Mesenchymal stem cell (in vitro differentiated cells and primary cell): ENCODE results near the gene UNC13B.

ENCODE experiments used
- DNase-seq: peaks from one replicate; pipeline ENCODE4 v3.0.0-alpha.2; 2013
- H2AFZ ChIP-seq: one replicate; pipeline ENCODE4 v1.6.1; 2013; ENCODE audit warnings: low read depth, mild to moderate bottlenecking, control low read depth, inconsistent platforms, low read length, moderate library complexity
- H2AK5ac ChIP-seq: 2 replicates; pipeline ENCODE4 v1.6.1; 2013; ENCODE audit warnings: low read length, moderate library complexity, mild to moderate bottlenecking, inconsistent platforms; ENCODE audit not compliant: severe bottlenecking
- H2BK120ac ChIP-seq: one replicate; pipeline ENCODE4 v1.6.1; 2013; ENCODE audit warnings: low read depth, mild to moderate bottlenecking, inconsistent platforms, low read length, moderate library complexity
- H2BK12ac ChIP-seq, 2 experiments: one replicate each; pipeline ENCODE4 v1.6.1; 2013; ENCODE audit warnings: inconsistent platforms in 2 of 2, low read length in 2 of 2, mild to moderate bottlenecking in 2 of 2, moderate library complexity in 2 of 2, control low read depth in 1 of 2
- H2BK15ac ChIP-seq: one replicate; pipeline ENCODE4 v1.6.1; 2013; ENCODE audit warnings: mild to moderate bottlenecking, low read depth, inconsistent platforms; ENCODE audit not compliant: poor library complexity, severe bottlenecking
- H2BK5ac ChIP-seq: 2 replicates; pipeline ENCODE4 v1.6.1; 2013; ENCODE audit warnings: low read depth, mild to moderate bottlenecking, low read length, control low read depth, inconsistent platforms; ENCODE audit not compliant: poor library complexity, severe bottlenecking
- H3K14ac ChIP-seq, 2 experiments: one replicate each; pipeline ENCODE4 v1.6.1; 2013; ENCODE audit warnings: inconsistent platforms in 2 of 2, low read length in 2 of 2, control low read depth in 1 of 2, mild to moderate bottlenecking in 1 of 2, moderate library complexity in 1 of 2
- H3K18ac ChIP-seq, 2 experiments: one replicate each; pipeline ENCODE4 v1.6.1; 2013; ENCODE audit warnings: inconsistent platforms in 2 of 2, low read length in 2 of 2, control low read depth in 1 of 2, low read depth in 1 of 2, mild to moderate bottlenecking in 1 of 2
- H3K23ac ChIP-seq, 2 experiments: one replicate each; pipeline ENCODE4 v1.6.1; 2013; ENCODE audit warnings: inconsistent platforms in 2 of 2, low read length in 2 of 2, mild to moderate bottlenecking in 2 of 2, moderate library complexity in 2 of 2, control low read depth in 1 of 2
- H3K27ac ChIP-seq: 2 replicates; pipeline ENCODE4 v1.5.1; 2013; ENCODE audit warnings: mild to moderate bottlenecking, moderate library complexity, low read length, control low read depth, inconsistent platforms; ENCODE audit not compliant: poor library complexity, severe bottlenecking
- H3K27me3 ChIP-seq, 2 experiments: 2 replicates each; pipeline versions ENCODE4 v1.6.1 to v1.7.0; 2013; ENCODE audit warnings: low read length in 2 of 2, mild to moderate bottlenecking in 2 of 2, moderate library complexity in 2 of 2, control low read depth in 1 of 2, inconsistent platforms in 1 of 2; ENCODE audit not compliant: control insufficient read depth in 1 of 2, insufficient read depth in 1 of 2
- H3K36me3 ChIP-seq, 2 experiments: 2 replicates each; pipeline versions ENCODE4 v1.6.1 to v1.7.0; 2013; ENCODE audit warnings: low read length in 2 of 2, control low read depth in 1 of 2, inconsistent platforms in 1 of 2, low read depth in 1 of 2, mild to moderate bottlenecking in 1 of 2; ENCODE audit not compliant: insufficient read depth in 2 of 2, control insufficient read depth in 1 of 2
- H3K4ac ChIP-seq, 2 experiments: one replicate each; pipeline ENCODE4 v1.6.1; 2013; ENCODE audit warnings: inconsistent platforms in 2 of 2, low read length in 2 of 2, mild to moderate bottlenecking in 2 of 2, moderate library complexity in 2 of 2, control low read depth in 1 of 2, low read depth in 1 of 2
- H3K4me1 ChIP-seq: 2 replicates; pipeline ENCODE4 v1.6.1; 2013; ENCODE audit warnings: low read depth, low read length, control low read depth; ENCODE audit not compliant: control insufficient read depth, insufficient read depth
- H3K4me2 ChIP-seq: 2 replicates; pipeline ENCODE4 v1.6.1; 2013; ENCODE audit warnings: low read length, mild to moderate bottlenecking, inconsistent platforms; ENCODE audit not compliant: poor library complexity, severe bottlenecking
- H3K4me3 ChIP-seq, 2 experiments: 2 replicates each; pipeline versions ENCODE4 v1.5.1 to v1.7.0; 2013; ENCODE audit warnings: low read length in 2 of 2, mild to moderate bottlenecking in 2 of 2, control low read depth in 1 of 2, low read depth in 1 of 2; ENCODE audit not compliant: insufficient read depth in 1 of 2
- H3K79me1 ChIP-seq: replicated peaks from 2 replicates; pipeline ENCODE4 v1.6.1; 2013; ENCODE audit warnings: mild to moderate bottlenecking, control low read depth, low read length, inconsistent platforms; ENCODE audit not compliant: poor library complexity, severe bottlenecking
- H3K9ac ChIP-seq: 2 replicates; pipeline ENCODE4 v1.7.0; 2013; ENCODE audit warnings: mild to moderate bottlenecking, low read length, moderate library complexity
- H3K9me3 ChIP-seq: 2 replicates; pipeline ENCODE4 v1.7.0; 2013; ENCODE audit warnings: mild to moderate bottlenecking, low read length; ENCODE audit not compliant: control insufficient read depth
- H4K8ac ChIP-seq: one replicate; pipeline ENCODE4 v1.6.1; 2013; ENCODE audit warnings: inconsistent platforms, mild to moderate bottlenecking, low read length, moderate library complexity
- H4K91ac ChIP-seq: one replicate; pipeline ENCODE4 v1.6.1; 2013; ENCODE audit warnings: mild to moderate bottlenecking, low read length, inconsistent platforms
- WGBS: methylation state at CpG from one replicate; pipeline ENCODE4 v1.1.7; 2013; ENCODE audit warnings: mixed read lengths; 5-methylcytosine and 5-hydroxymethylcytosine counted together

The UNC13B gene

DNA sequence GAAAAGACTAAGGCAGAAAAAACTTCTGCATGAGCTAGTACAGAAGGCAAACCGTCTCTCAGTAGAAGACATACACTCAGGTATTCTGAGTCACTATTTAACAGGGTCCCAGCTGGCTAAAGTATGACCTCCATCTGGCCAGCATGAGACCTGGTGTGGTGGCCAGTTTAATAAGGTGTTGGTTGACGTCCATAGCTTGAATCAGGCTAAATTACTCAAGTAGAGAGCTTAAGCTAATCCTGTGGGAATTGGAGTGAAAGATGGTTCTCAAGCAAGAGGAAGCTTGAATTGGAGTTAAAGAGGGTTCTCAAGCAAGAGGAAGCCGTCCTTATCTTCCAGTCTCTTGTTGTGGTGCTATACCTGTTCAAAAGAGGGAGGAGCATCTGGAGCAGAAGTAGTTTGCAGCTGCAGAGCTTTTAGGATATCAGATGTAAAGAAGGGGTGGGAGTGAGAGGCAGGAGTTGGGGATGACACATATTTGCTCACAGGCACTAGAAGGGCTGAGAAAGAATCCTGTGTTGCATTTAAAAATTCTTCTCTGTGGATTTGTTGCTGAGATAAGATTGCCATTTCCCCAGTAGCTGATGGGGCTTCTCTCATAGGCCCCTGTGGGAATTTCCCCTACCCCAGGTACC is 192.0 kb downstream of the UNC13B start:
- 81% methylated on average over 3 of the region's 3 CpGs for WGBS
- Histone ChIP-seq H3K9me3 (no peaks in the 10 kb centered on the region), H2BK12ac (no peak overlapping the region), H3K4ac (no peak overlapping the region), H2AK5ac (no peak overlapping the region), H3K23ac (no peak overlapping the region), H2AFZ (no peak overlapping the region), H2BK15ac (no peak overlapping the region), H3K4me1 (no peaks in the 10 kb centered on the region), H3K4me2 (no peak overlapping the region), H3K79me1 (no peaks in the 10 kb centered on the region), H2BK120ac (no peak overlapping the region), H3K9ac (no peak overlapping the region), H2BK5ac (no peak overlapping the region), H4K8ac (no peak overlapping the region), H3K27ac (no peak overlapping the region), H3K18ac (no peak overlapping the region), H3K14ac (no peak overlapping the region), H4K91ac (no peak overlapping the region), H3K4me3 (no peak overlapping the region), H3K27me3 (no peaks in the 10 kb centered on the region), H3K36me3 (no peaks in the 10 kb centered on the region)
- no peak for DNase-seq

DNA sequence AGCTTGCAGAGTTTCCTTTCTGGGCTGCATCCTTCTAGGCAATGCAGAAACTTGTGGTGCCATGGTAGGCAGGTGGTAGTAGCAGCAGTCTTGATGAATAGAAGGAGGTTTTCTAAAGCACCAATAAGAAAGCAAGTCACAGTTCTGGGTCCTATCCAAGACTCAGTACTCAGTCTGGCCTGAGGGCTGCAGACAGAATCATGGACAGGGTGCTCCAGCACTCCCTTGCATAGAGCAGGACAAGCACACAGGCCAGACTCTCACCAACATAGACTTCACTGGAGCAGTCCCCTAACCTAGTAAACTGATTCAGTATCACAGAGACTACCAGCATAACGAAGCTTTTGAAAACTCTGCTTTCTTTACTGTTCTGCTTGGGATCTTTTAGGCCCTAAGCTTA is 194.1 kb downstream of the UNC13B start:
- H4K91ac ChIP-seq: no peak overlapping the region
- no peaks in the 10 kb centered on the region for H3K79me1 ChIP-seq
- no peak overlapping the region for H2BK120ac ChIP-seq
- H2AFZ ChIP-seq: no peak overlapping the region
- no peak overlapping the region for H2BK12ac ChIP-seq
- no peaks in the 10 kb centered on the region for H3K9me3 ChIP-seq
- no peak overlapping the region for H4K8ac ChIP-seq
- no peak overlapping the region for H2BK15ac ChIP-seq
- no peak overlapping the region for H3K27ac ChIP-seq
- H3K4me3 ChIP-seq: no peak overlapping the region
- WGBS: no CpG with 5 or more reads among the region's 1 CpG
- H3K4ac ChIP-seq: no peak overlapping the region
- H2AK5ac ChIP-seq: no peak overlapping the region
- no peak overlapping the region for H3K4me2 ChIP-seq
- no peak overlapping the region for H3K18ac ChIP-seq
- DNase-seq: no peak
- no peak overlapping the region for H3K9ac ChIP-seq
- H3K14ac ChIP-seq: no peak overlapping the region
- H3K36me3 ChIP-seq: no peaks in the 10 kb centered on the region
- H3K23ac ChIP-seq: no peak overlapping the region
- no peak overlapping the region for H2BK5ac ChIP-seq
- H3K27me3 ChIP-seq: no peaks in the 10 kb centered on the region
- H3K4me1 ChIP-seq: no peaks in the 10 kb centered on the region

DNA sequence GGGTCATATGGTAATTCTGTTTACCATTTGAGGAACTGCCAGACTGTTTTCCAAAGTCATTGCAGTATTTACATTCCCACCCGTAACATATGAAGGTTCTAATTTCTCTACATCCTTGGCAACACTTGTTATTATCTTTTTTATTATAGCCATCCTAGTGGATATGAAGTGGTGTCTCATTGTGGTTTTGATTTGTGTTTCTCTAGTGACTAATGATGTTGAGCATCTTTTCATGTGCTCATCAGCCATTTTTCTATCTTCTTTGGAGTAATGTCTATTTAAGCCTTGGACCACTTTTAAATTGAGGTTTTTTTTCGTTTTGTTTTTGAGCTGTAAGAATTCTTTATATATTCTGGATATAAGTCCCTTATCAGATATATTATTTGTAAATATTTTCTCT is 195.3 kb downstream of the UNC13B start:
- Histone ChIP-seq H2BK120ac (no peak overlapping the region), H4K8ac (no peak overlapping the region), H3K79me1 (no peaks in the 10 kb centered on the region), H3K18ac (no peak overlapping the region), H2BK15ac (no peak overlapping the region), H2AK5ac (no peak overlapping the region), H3K27ac (no peak overlapping the region), H2BK5ac (no peak overlapping the region), H3K4ac (no peak overlapping the region), H3K27me3 (no peaks in the 10 kb centered on the region), H3K4me1 (no peaks in the 10 kb centered on the region), H3K36me3 (no peaks in the 10 kb centered on the region), H3K9ac (no peak overlapping the region), H3K9me3 (no peaks in the 10 kb centered on the region), H3K4me2 (no peak overlapping the region), H3K23ac (no peak overlapping the region), H3K4me3 (no peak overlapping the region), H3K14ac (no peak overlapping the region), H2BK12ac (no peak overlapping the region), H2AFZ (no peak overlapping the region), H4K91ac (no peak overlapping the region)
- no CpG with 5 or more reads among the region's 2 CpGs for WGBS
- DNase-seq: no peak

DNA sequence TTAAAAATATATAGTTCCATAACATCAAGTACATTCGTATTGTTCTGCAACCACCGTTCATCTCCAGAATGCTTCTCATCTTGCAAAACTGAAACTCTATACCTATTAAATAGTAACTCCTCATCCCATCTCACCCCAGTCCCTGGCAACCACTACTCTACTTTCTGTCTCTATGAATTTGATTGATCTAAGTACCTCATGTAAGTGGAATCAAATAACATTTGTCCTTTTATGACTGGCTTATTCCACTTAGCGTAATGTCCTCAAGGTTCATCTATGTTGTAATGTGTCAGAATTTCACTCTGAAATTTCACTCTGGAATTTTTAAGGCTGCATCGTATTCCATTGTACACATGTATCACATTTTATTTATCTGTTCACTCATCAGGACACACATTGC is 196.0 kb downstream of the UNC13B start:
- no peak overlapping the region for H3K18ac ChIP-seq
- H3K79me1 ChIP-seq: no peaks in the 10 kb centered on the region
- no peak for DNase-seq
- no peak overlapping the region for H3K4me3 ChIP-seq
- no peak overlapping the region for H3K14ac ChIP-seq
- no peaks in the 10 kb centered on the region for H3K27me3 ChIP-seq
- 100% methylated on average over 3 of the region's 4 CpGs for WGBS
- no peak overlapping the region for H2BK5ac ChIP-seq
- H3K4me1 ChIP-seq: no peaks in the 10 kb centered on the region
- no peaks in the 10 kb centered on the region for H3K36me3 ChIP-seq
- no peak overlapping the region for H2BK15ac ChIP-seq
- no peak overlapping the region for H2BK12ac ChIP-seq
- H2AK5ac ChIP-seq: no peak overlapping the region
- H3K27ac ChIP-seq: no peak overlapping the region
- H3K4ac ChIP-seq: no peak overlapping the region
- no peak overlapping the region for H3K23ac ChIP-seq
- H4K91ac ChIP-seq: no peak overlapping the region
- H3K9me3 ChIP-seq: no peaks in the 10 kb centered on the region
- H4K8ac ChIP-seq: no peak overlapping the region
- H2AFZ ChIP-seq: no peak overlapping the region
- H2BK120ac ChIP-seq: no peak overlapping the region
- no peak overlapping the region for H3K4me2 ChIP-seq
- H3K9ac ChIP-seq: no peak overlapping the region
